K562 (cell line): ENCODE data around the gene AIG1. TPM values are rescaled to one million over a fixed set of nuclear protein-coding genes. Genes with fewer than 3 reads are reported as not detected.

Experiments used
- MGA ChIP-seq: fragments of 450-650 bp; IDR thresholded peaks from 2 replicates; pipeline ENCODE4 v1.6.1; 2016; ENCODE audit warnings: mild to moderate bottlenecking, moderate library complexity
- TCF15 ChIP-seq: fragments of 250-450 bp; sonication (Bioruptor Pico); IDR thresholded peaks from 2 replicates; pipeline ENCODE4 v1.8.0; 2022; ENCODE audit warnings: moderate library complexity, mild to moderate bottlenecking, inconsistent platforms
- ZHX1 ChIP-seq: fragments of 150-350 bp; conservative IDR thresholded peaks from 2 replicates; pipeline ENCODE4 v1.6.1; 2014; ENCODE audit warnings: low read length
- ZNF134 ChIP-seq: fragments of 250-450 bp; sonication (Bioruptor Pico); conservative IDR thresholded peaks from 2 replicates; pipeline ENCODE4 v1.4.0; 2020
- polyA plus RNA-seq, 8 experiments: library from polyadenylated mRNA; depleted of rRNA in 4 of 8; stranded (reverse) in 5 of 8; unstranded in 3 of 8; fragments of >200 nt; fragmentation: Nextera tagmentation in 2 of 8; fragmentation: Illumina TruSeq in 1 of 8; extraction: Ambion mirVana in 2 of 8; extraction: Trizol in 1 of 8; gene quantifications; 2 replicates each; pipeline versions ENCODE4 v1.2.1 to v1.2.3, GENCODE V29; 2011 to 2014; ENCODE audit warnings: inconsistent platforms in 1 of 8, missing spikeins in 1 of 8
- total RNA-seq, 7 experiments: library from RNA; depleted of rRNA in 6 of 7; stranded (reverse); fragments of >200 nt in 6 of 7; fragmentation: Illumina TruSeq in 2 of 7; extraction: Trizol in 2 of 7; gene quantifications; 2 replicates each; pipeline versions ENCODE4 v1.2.1 to v1.2.3, GENCODE V29; 2011 to 2021; ENCODE audit warnings: low replicate concordance in 1 of 7

The AIG1 gene
- total and polyA plus RNA-seq, 9 of the 15 experiments (the other 6 are each of a cell fraction or from before 2014, with no cell fraction given), result 74.8 to 333 (median 127) TPM

- TF ChIP-seq MGA (no peak), TCF15 (CRISPR knock-in tag) (no peak), ZNF134 (CRISPR knock-in tag) (no peak), ZHX1 (no peak)
Measured at GRCh38 chr6:143325379-143326140, 264.9 kb downstream of the AIG1 start (continued).
